ENCODE data around the gene FES. TPM values are rescaled to one million over a fixed set of nuclear protein-coding genes. Genes with fewer than 3 reads are reported as not detected.
"Not testable (repeated sequence)": the region's sequence is repeated elsewhere in the genome, so short reads cannot be mapped to it uniquely, and the experiment has no call there.

The FES gene
- total RNA-seq, 2 donors from 2014 or later, result 26.9 to 29.2 TPM

- intact Hi-C loops (cut with DNase I), result no loop called here
- DNase-seq (no peak), ATAC-seq (peak; percentile 16 to 33)
Measured at GRCh38 chr15:90872486-90873184, 11.7 kb upstream of the FES start.

DNA sequence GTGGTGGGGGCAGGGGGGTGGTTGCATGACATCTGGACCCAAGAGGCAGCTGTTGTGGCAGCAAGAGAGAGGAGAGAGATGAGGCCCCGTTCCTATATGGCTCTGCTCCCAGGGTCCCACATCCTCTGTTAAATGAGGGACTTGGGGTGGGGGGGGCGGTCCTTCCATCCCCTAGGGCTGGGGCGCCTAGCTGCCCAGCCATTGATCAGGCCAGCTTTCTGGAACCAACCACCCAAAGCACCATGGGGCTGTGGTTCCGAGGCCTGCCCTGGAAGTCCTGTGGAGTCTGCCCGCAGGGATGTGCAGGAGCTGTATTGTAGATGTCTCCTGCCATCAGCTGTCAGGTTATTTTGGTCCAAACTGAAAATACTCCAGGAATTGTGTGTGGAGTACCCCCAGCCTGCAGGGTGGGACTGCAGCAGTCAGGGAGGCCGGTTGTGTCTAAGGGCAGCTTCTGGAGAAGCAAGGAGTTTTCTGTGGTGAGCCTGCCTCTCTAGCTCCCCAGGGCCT, 10.8 kb upstream of the FES start:
- intact Hi-C loops (cut with DNase I), result no loop called here
- DNase-seq, result no peak
- no peak for ATAC-seq

DNA sequence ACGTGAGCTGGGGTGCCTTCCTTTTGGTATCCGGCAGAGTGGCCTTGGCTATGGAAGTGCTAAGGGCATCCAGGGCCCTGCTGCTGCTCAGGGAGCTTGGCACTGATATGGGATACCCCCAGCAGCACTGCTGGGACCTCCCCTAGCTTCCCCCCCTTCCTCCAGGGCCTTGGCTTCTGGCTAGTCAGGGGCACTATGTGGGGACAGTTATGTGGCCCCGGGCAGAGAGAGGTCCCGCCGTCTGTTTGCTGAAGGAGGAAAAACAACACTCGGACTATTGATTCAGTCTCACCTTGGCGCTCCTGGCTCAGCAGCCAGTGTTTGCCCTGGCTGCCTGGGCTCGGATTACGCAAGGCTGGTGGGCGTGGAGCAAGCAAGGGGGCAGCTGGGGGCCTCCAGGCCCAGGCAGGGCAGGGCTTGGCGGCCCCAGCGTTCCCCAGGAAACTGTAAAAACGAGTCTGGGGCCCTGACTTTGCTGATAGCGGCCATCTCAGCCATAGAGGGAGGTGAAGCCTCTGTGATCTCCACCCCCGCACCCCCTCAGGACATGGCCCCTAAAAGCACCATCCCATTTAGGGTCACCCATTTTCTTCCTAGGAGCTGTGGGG, 10.2 kb upstream of the FES start:
- DNase-seq (no peak), ATAC-seq (no peak)
- intact Hi-C loops (cut with DNase I), result no loop called here

DNA sequence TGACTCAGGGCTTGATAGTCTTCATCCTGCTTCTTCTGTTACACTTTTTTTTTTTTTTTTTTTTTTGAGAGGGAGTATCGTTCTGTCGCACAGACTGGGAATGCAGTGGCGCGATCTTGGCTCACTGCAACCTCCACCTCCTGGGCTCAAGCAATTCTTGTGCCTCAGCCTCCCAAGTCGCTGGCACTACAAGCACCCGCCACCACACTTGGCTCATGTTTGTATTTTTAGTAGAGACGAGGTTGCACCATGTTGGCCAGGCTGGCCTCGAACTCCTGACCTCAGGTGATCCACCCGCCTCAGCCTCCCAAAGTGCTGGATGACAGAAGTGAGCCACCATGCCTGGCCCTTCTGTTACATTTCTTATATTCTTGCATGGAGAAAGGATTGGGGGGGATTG, 9.3 kb upstream of the FES start:
- ATAC-seq; DNase-seq; intact Hi-C loops (cut with DNase I): not testable (repeated sequence)

- DNase-seq (no peak), ATAC-seq (no peak)
- intact Hi-C loops (cut with DNase I), result no loop called here
Measured at GRCh38 chr15:90875549-90875981, 8.7 kb upstream of the FES start.

- intact Hi-C loops (cut with DNase I), result no loop called here
- DNase-seq (no peak), ATAC-seq (no peak)
Measured at GRCh38 chr15:90876046-90876445, 8.3 kb upstream of the FES start.

GRCh38 chr15:90876512-90877170, 7.7 kb upstream of the FES start:
- intact Hi-C loops (cut with DNase I), result no loop called here
- ATAC-seq, result no peak
- no peak for DNase-seq

GRCh38 chr15:90877315-90877714, 7.0 kb upstream of the FES start:
- no peak for ATAC-seq
- intact Hi-C loops (cut with DNase I), result no loop called here

GRCh38 chr15:90877996-90878395, 6.3 kb upstream of the FES start:
- no peak for ATAC-seq
- no peak for DNase-seq
- intact Hi-C loops (cut with DNase I), result no loop called here

More at GRCh38 chr15:90877315-90877714, 7.0 kb upstream of the FES start:
- DNase-seq, result no peak

DNA sequence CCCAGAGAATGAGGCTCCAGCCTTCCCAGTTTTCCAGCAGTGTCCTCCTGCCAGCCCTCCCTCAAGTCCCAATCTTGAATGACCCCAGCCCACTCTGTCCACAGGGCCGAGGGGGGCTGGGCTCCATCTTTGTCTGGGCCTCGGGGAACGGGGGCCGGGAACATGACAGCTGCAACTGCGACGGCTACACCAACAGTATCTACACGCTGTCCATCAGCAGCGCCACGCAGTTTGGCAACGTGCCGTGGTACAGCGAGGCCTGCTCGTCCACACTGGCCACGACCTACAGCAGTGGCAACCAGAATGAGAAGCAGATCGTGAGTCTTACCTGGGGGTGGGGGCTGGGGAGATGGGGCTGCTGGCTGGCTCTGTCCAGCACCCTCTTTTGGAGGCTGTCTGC, 5.6 kb upstream of the FES start:
- ATAC-seq, result no peak
- intact Hi-C loops (cut with DNase I), result no loop called here
- no peak for DNase-seq

DNA sequence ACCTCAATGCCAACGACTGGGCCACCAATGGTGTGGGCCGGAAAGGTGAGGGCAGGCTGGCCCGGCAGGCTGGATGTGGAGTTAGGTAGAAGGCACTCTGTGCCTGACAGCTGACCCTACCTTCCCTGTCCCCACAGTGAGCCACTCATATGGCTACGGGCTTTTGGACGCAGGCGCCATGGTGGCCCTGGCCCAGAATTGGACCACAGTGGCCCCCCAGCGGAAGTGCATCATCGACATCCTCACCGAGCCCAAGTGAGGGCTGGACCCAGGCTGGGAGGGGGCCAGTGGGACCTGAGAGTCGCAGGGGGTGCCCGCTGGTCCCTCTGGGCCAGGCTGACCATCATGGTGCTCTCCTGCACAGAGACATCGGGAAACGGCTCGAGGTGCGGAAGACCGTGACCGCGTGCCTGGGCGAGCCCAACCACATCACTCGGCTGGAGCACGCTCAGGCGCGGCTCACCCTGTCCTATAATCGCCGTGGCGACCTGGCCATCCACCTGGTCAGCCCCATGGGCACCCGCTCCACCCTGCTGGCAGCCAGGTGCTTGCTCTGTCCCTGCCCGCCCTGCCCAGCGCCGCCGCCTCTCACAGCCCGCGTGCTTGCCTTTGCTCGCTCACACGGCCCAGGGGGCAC, 4.5 kb upstream of the FES start:
- DNase-seq, result no peak
- intact Hi-C loops (cut with DNase I), result loop anchor here in 1 of 2 donors (5.0 kb wide), 1 partner anchor 163 kb away; the partner anchor contains the start of gene BLM
- no peak for ATAC-seq

GRCh38 chr15:90880381-90881145, 3.7 kb upstream of the FES start:
- no peak for ATAC-seq
- DNase-seq, result no peak
- intact Hi-C loops (cut with DNase I), result loop anchor here in 1 of 2 donors (5.0 kb wide), 1 partner anchor 163 kb away; the partner anchor contains the start of gene BLM

DNA sequence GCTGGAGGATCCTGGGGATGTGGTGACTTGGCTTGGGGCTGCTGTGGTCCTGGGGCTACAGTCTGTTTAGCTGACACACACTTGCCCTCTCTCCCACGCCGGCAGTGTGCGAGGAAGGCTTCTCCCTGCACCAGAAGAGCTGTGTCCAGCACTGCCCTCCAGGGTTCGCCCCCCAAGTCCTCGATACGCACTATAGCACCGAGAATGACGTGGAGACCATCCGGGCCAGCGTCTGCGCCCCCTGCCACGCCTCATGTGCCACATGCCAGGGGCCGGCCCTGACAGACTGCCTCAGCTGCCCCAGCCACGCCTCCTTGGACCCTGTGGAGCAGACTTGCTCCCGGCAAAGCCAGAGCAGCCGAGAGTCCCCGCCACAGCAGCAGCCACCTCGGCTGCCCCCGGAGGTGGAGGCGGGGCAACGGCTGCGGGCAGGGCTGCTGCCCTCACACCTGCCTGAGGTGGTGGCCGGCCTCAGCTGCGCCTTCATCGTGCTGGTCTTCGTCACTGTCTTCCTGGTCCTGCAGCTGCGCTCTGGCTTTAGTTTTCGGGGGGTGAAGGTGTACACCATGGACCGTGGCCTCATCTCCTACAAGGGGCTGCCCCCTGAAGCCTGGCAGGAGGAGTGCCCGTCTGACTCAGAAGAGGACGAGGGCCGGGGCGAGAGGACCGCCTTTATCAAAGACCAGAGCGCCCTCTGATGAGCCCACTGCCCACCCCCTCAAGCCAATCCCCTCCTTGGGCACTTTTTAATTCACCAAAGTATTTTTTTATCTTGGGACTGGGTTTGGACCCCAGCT, 2.9 kb upstream of the FES start:
- ATAC-seq, result no peak
- intact Hi-C loops (cut with DNase I), result loop anchor here in 1 of 2 donors (5.0 kb wide), 1 partner anchor 164 kb away; the partner anchor contains the start of gene BLM
- DNase-seq, result no peak

- intact Hi-C loops (cut with DNase I), result loop anchor here in 1 of 2 donors (5.0 kb wide), 1 partner anchor 165 kb away; the partner anchor contains the start of gene BLM
- no peak for DNase-seq
- no peak for ATAC-seq
Measured at GRCh38 chr15:90881978-90882721, 2.2 kb upstream of the FES start.

DNA sequence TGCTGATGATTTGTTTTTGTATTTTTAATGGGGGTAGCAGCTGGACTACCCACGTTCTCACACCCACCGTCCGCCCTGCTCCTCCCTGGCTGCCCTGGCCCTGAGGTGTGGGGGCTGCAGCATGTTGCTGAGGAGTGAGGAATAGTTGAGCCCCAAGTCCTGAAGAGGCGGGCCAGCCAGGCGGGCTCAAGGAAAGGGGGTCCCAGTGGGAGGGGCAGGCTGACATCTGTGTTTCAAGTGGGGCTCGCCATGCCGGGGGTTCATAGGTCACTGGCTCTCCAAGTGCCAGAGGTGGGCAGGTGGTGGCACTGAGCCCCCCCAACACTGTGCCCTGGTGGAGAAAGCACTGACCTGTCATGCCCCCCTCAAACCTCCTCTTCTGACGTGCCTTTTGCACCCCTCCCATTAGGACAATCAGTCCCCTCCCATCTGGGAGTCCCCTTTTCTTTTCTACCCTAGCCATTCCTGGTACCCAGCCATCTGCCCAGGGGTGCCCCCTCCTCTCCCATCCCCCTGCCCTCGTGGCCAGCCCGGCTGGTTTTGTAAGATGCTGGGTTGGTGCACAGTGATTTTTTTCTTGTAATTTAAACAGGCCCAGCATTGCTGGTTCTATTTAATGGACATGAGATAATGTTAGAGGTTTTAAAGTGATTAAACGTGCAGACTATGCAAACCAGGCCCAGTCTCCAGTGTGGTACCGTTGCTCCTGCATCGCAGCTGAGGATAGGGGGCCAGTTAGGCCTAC, 1.4 kb upstream of the FES start:
- peak in 1 of 2 donors; percentile 0 for ATAC-seq
- intact Hi-C loops (cut with DNase I), result loop anchor here in 1 of 2 donors (5.0 kb wide), 1 partner anchor 166 kb away; the partner anchor contains the start of gene BLM
- DNase-seq, result no peak

DNA sequence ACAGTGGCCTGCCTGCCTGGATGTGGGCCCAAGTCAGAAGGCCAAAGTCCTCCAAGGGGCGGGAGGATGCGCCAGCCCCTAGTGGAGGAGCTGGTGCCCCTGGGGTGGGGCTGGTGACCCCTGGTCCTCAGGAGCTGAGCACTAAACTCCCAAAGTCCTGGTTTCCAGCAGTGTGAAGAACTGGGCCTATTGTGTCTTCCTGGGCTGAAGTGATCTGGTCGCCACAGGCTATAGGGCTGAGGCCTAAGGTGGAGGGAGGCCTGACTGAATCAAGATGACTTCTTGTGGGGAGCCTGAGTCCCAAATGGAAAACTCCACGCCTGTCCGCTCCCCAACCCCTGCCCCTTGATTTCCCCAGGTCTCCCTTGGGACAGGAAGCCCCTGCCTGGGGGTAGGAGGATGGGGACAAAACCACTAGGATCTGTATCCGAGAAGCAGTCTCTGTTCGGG, 753 bp upstream of the FES start:
- DNase-seq, result no peak
- intact Hi-C loops (cut with DNase I), result loop anchor here in 1 of 2 donors (5.0 kb wide), 1 partner anchor 166 kb away; the partner anchor contains the start of gene BLM
- ATAC-seq, result peak in 1 of 2 donors; percentile 2
